ENCODE data around the gene TAF3. TPM values are rescaled to one million over a fixed set of nuclear protein-coding genes. Genes with fewer than 3 reads are reported as not detected.

TAF3 gene
- total RNA-seq, 1 donor from 2014 or later, result 4.6 TPM

DNA sequence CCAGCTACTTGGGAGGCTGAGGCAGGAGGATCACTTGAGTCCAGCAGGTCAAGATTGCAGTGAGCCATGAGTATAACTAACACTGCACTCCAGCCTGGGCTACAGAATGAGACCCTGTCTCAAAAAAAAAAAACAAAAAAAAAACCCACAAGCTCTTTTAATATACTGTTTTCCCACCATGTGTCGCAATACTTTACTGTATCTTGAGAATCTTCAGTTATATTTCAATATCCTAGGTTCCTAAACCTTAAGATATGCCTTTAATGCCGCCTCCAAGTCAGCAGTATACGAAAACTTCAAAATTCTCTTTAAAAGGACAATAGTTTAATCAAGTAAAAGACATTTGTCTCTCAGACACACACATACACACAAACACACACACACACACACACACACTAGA, 62.8 kb downstream of the TAF3 start:
- no peaks in the 10 kb centered on the region for H3K79me2 ChIP-seq (ENCODE audit: low read depth)
- no peaks in the 10 kb centered on the region for H4K20me1 ChIP-seq (ENCODE audit: low read depth)
- H3K4me3 Mint-ChIP-seq, result no peak overlapping the region
- no peaks in the 10 kb centered on the region for H3K27me3 Mint-ChIP-seq (ENCODE audit: insufficient read depth, low read depth)
- no peaks in the 10 kb centered on the region for H3K9me3 Mint-ChIP-seq
- no peaks in the 10 kb centered on the region for H3K36me3 ChIP-seq
- no peak overlapping the region for H2AFZ ChIP-seq (replicated peaks)
- H3K36me3 Mint-ChIP-seq, result peaks cover 3% of the 10 kb centered on the region
- H3K9me3 ChIP-seq (ENCODE audit: low read depth), result no peaks in the 10 kb centered on the region
- no peak overlapping the region for H3K9ac ChIP-seq
- no peak overlapping the region for H3K4me3 ChIP-seq
- no peaks in the 10 kb centered on the region for H3F3A ChIP-seq (ENCODE audit: low read depth)
- no peak for DNase-seq (ENCODE audit: low spot score)
- no peak overlapping the region for H3K4me2 ChIP-seq
- no peaks in the 10 kb centered on the region for H3K27me3 ChIP-seq
- no peak overlapping the region for H3K27ac Mint-ChIP-seq
- TF ChIP-seq, protein P1, sequence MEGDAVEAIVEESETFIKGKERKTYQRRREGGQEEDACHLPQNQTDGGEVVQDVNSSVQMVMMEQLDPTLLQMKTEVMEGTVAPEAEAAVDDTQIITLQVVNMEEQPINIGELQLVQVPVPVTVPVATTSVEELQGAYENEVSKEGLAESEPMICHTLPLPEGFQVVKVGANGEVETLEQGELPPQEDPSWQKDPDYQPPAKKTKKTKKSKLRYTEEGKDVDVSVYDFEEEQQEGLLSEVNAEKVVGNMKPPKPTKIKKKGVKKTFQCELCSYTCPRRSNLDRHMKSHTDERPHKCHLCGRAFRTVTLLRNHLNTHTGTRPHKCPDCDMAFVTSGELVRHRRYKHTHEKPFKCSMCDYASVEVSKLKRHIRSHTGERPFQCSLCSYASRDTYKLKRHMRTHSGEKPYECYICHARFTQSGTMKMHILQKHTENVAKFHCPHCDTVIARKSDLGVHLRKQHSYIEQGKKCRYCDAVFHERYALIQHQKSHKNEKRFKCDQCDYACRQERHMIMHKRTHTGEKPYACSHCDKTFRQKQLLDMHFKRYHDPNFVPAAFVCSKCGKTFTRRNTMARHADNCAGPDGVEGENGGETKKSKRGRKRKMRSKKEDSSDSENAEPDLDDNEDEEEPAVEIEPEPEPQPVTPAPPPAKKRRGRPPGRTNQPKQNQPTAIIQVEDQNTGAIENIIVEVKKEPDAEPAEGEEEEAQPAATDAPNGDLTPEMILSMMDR (IDR thresholded peaks at IDR 0.05), result no peak
- TF ChIP-seq EZH2 (IDR thresholded peaks at IDR 0.05) (no peak), EZH2phosphoT487 (IDR thresholded peaks at IDR 0.05) (no peak)
- no peaks in the 10 kb centered on the region for H3K4me1 ChIP-seq
- H3K27ac ChIP-seq, result no peak overlapping the region
- no peaks in the 10 kb centered on the region for H3K4me1 Mint-ChIP-seq

DNA sequence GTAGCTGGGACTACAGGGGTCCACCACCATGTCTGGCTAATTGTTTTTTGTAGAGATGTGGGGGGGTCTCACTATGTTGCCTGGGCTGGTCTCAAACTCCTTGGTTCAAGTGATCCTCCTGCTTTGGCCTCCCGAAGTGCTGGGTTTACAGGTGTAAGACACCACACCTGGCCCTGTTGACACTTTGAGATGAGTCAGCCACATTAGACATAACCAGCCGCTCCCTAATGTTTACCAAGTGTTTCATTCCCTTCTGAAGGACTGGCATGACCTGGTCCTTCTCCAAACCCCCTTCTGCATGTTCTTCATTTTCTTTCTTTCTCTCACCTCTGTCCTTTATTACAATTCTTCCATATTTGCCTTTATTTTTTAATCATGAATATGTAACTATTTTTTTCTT, 67.8 kb downstream of the TAF3 start:
- Histone ChIP-seq H4K20me1 (ENCODE audit: low read depth) (peaks cover 3% of the 10 kb centered on the region), H3F3A (ENCODE audit: low read depth) (no peaks in the 10 kb centered on the region), H3K27me3 (no peaks in the 10 kb centered on the region), H3K9ac (no peak overlapping the region), H3K4me1 (peaks cover 6% of the 10 kb centered on the region), H2AFZ (replicated peaks) (no peak overlapping the region), H3K79me2 (ENCODE audit: low read depth) (no peaks in the 10 kb centered on the region), H3K36me3 (no peaks in the 10 kb centered on the region), H3K4me2 (no peak overlapping the region), H3K4me3 (no peak overlapping the region), H3K9me3 (ENCODE audit: low read depth) (no peaks in the 10 kb centered on the region), H3K27ac (no peak overlapping the region)
- Mint-ChIP-seq H3K4me3 (no peak overlapping the region), H3K27ac (no peak overlapping the region), H3K36me3 (peaks cover 3% of the 10 kb centered on the region), H3K4me1 (no peaks in the 10 kb centered on the region), H3K9me3 (no peaks in the 10 kb centered on the region), H3K27me3 (ENCODE audit: insufficient read depth, low read depth) (no peaks in the 10 kb centered on the region)
- TF ChIP-seq EZH2phosphoT487 (IDR thresholded peaks at IDR 0.05) (no peak), EZH2 (IDR thresholded peaks at IDR 0.05) (no peak)
- TF ChIP-seq, protein P1 (IDR thresholded peaks at IDR 0.05), result no peak
- no peak for DNase-seq (ENCODE audit: low spot score)

DNA sequence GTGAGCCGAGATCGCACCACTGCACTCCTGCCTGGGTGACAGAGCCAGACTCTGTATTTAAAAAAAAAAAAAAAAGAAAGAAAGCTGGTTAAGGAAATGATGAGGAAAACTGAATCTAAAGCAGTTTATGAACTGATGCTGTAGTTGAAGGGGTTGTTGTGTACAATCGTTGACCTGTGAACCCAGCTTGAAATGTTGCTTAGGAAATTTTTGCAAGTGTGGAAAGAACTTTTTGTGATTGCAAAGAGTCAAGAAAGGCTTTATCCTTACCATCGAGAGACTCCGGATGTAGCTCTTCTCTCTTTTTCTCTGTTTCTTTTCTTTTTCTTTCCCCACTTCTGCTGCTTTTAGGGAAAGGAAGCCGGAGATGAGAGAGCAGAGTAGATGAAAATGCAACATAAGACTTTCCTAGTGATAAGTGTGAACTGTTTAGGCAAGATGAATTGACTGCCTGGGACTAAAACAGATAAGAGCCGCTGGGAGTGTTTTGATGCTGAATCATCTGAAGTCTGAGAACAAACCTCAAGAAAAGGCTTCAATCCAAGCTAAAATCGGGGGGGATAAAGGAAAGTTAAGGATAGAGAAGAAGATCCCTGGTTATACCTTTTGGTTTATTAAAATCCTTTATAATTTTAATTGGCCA, 69.0 kb downstream of the TAF3 start:
- no peaks in the 10 kb centered on the region for H3F3A ChIP-seq (ENCODE audit: low read depth)
- no peaks in the 10 kb centered on the region for H3K9me3 Mint-ChIP-seq
- no peak overlapping the region for H3K4me3 Mint-ChIP-seq
- no peaks in the 10 kb centered on the region for H3K27me3 ChIP-seq
- H2AFZ ChIP-seq (replicated peaks), result no peak overlapping the region
- H3K27ac Mint-ChIP-seq, result no peak overlapping the region
- no peaks in the 10 kb centered on the region for H3K79me2 ChIP-seq (ENCODE audit: low read depth)
- no peaks in the 10 kb centered on the region for H3K27me3 Mint-ChIP-seq (ENCODE audit: insufficient read depth, low read depth)
- H3K4me1 Mint-ChIP-seq, result no peaks in the 10 kb centered on the region
- H3K9ac ChIP-seq, result no peak overlapping the region
- H3K4me3 ChIP-seq, result no peak overlapping the region
- no peaks in the 10 kb centered on the region for H3K36me3 ChIP-seq
- no peak overlapping the region for H3K4me2 ChIP-seq
- peaks cover 3% of the 10 kb centered on the region for H3K36me3 Mint-ChIP-seq
- peaks cover 6% of the 10 kb centered on the region for H3K4me1 ChIP-seq
- H3K27ac ChIP-seq, result no peak overlapping the region
- TF ChIP-seq EZH2phosphoT487 (IDR thresholded peaks at IDR 0.05) (no peak), EZH2 (IDR thresholded peaks at IDR 0.05) (no peak)
- TF ChIP-seq, protein P1 (IDR thresholded peaks at IDR 0.05), result no peak
- no peak for DNase-seq (ENCODE audit: low spot score)
- H3K9me3 ChIP-seq (ENCODE audit: low read depth), result no peaks in the 10 kb centered on the region
- H4K20me1 ChIP-seq (ENCODE audit: low read depth), result peaks cover 3% of the 10 kb centered on the region

Measured in neural progenitor cell (in vitro differentiated cells).